Astrocyte of the spinal cord (primary cell): Measurements from ENCODE around the gene GAS7.

Source experiments
- DNase-seq: peaks from one replicate; pipeline ENCODE4 v3.0.0; 2011; ENCODE audit warnings: low read depth, low spot score
- H3K4me3 ChIP-seq: 2 replicates; pipeline ENCODE4 v1.5.1; 2011; ENCODE audit warnings: low read depth, mild to moderate bottlenecking, low read length, moderate library complexity
- CTCF ChIP-seq: IDR thresholded peaks from 2 replicates; pipeline ENCODE4 v1.5.1; 2012; ENCODE audit warnings: low read depth, mild to moderate bottlenecking, low read length, inconsistent platforms
- in situ Hi-C: cut with HindIII; loops from 2 replicates; pipeline ENCODE4 v1.10.0; 2017; ENCODE audit warnings: low sequenced_read_pairs

The GAS7 gene

GRCh38 chr17:10077561-10078299 is 120.7 kb downstream of the GAS7 start:
- H3K4me3 ChIP-seq, result no peak overlapping the region
- DNase-seq, result no peak
- TF ChIP-seq CTCF, result no peak
- in situ Hi-C loops, result no loop called here

- TF ChIP-seq CTCF, result no peak
- no peak for DNase-seq
- no peak overlapping the region for H3K4me3 ChIP-seq
- in situ Hi-C loops, result no loop called here
Measured at GRCh38 chr17:10075919-10076318, 122.5 kb downstream of the GAS7 start.

DNA sequence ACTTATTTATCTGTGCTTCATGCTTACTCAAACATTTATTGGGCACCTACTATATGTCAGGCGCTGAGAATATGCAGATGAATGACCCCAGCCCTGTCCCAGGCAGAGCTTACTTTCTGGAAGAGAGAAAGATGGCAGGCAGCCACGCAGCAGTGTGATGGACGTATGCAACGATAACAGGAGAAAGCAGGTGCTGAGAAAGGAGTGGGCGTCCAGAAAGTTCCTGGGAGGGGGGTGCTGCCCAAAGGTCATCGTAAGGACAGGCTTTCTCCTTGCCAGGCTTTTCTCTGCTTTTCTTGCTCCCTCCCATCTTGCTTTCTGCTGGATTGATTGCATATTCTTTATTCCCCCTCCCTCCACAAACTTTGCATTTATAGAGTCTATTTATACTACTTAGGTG is 124.5 kb downstream of the GAS7 start:
- no peak overlapping the region for H3K4me3 ChIP-seq
- DNase-seq, result no peak
- in situ Hi-C loops, result no loop called here
- TF ChIP-seq CTCF, result no peak

DNA sequence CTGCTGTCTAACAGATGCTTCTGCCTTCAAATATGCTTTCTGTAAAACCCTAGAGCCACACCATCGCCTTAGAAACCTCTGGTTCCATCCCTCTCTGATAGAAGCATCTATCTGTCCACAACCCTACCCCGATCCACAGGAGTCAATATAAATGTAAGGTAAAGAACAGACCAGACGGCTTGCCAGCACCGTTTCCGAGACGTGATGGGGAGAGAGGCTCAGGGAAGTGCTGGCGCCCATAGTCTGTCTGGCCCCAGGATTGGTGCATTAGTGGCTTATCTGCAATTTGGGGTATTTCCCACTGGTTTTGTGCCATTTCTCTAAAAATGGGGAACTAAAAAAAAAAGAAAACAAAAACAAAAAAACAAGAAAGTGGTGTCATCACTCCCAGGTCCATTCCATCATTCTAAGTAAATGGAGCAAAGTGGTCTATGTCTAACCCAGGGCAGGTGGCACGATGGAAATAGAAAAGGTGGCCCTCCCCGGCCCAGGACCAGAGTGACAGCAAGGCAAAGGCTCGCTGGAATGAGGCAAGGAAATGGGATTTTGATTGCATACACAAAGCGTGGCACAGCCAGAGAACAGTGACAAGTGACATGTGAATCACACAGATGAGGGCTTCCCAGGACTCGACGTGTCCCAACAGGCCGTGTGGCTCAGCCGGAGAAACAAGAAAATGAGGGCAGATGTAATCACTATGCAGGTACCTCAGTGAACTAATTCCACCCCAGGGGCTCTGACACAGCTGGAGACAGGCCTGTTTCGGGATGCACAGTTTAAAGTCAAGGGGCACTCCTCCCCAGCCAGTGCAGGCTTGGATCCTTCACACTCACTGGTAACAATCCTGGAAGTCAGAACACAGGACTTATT is 125.6 kb downstream of the GAS7 start:
- H3K4me3 ChIP-seq, result no peak overlapping the region
- no peak for DNase-seq
- no peak for TF ChIP-seq CTCF
- in situ Hi-C loops, result no loop called here

GRCh38 chr17:10072086-10072485 is 126.3 kb downstream of the GAS7 start:
- no peak for TF ChIP-seq CTCF
- H3K4me3 ChIP-seq, result no peak overlapping the region
- in situ Hi-C loops, result no loop called here
- DNase-seq, result no peak

DNA sequence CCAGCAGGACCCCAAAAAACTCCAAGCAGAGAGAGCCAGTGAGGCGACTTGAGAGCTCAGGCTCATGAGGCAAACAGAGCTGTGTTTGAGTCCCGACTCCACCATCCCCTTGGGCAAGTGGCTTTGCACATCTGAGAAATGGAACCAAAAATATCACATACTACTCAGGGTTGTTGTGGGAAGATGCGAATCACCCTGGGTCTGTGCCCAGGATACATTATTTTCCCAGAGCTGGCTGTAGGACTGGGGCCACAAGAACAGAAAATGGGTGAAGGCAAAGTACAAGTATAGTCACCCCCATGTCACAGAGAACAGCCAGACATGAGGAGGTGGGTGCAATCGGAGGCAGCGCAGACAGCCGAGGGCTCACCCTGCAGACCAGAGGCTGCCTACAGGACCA is 127.3 kb downstream of the GAS7 start:
- H3K4me3 ChIP-seq, result no peak overlapping the region
- in situ Hi-C loops, result no loop called here
- DNase-seq, result no peak
- TF ChIP-seq CTCF, result no peak
